ENCODE results near the gene CHST15. TPM values are rescaled to one million over a fixed set of nuclear protein-coding genes. Genes with fewer than 3 reads are reported as not detected.

Gene CHST15
- total and polyA plus RNA-seq, 2 experiments from 2014 or later = 0.06 to 0.11 TPM

- H3K79me2 ChIP-seq (ENCODE audit: insufficient read depth) = no peaks in the 10 kb centered on the region
- no peaks in the 10 kb centered on the region for H3K4me1 ChIP-seq (ENCODE audit: insufficient read depth)
- in situ Hi-C loops (cut with MboI) = no loop called here
- no peak overlapping the region for H3K4me2 ChIP-seq (ENCODE audit: unreplicated experiment)
- H3K9ac ChIP-seq = no peak overlapping the region
- no peaks in the 10 kb centered on the region for H3K36me3 ChIP-seq (ENCODE audit: low read depth)
- H3K9me3 ChIP-seq (ENCODE audit: low read depth) = no peaks in the 10 kb centered on the region
- DNase-seq = no peak
- no peaks in the 10 kb centered on the region for H4K20me1 ChIP-seq (ENCODE audit: insufficient read depth)
- H3K4me3 ChIP-seq = no peak overlapping the region
- no peak overlapping the region for H2AFZ ChIP-seq
- peaks cover 40% of the 10 kb centered on the region for H3K27me3 ChIP-seq (replicated peaks; ENCODE audit: insufficient read depth)
- H3K27ac ChIP-seq = no peak overlapping the region
- no peaks in the 10 kb centered on the region for H3K9me2 ChIP-seq (ENCODE audit: insufficient read depth)
- H3F3A ChIP-seq (ENCODE audit: insufficient read depth) = no peaks in the 10 kb centered on the region
- 31 to 41% methylated on average over 6 to 9 of the region's 9 CpGs for WGBS, 2 experiments (ENCODE audit: low coverage in 1 of 2, low lambda C conversion rate in 2 of 2, missing lambda C conversion rate in 2 of 2)
- TF ChIP-seq EZH2 (IDR thresholded peaks at IDR 0.05; ENCODE audit: insufficient read depth, poor library complexity, severe bottlenecking) (no peak), EZH2phosphoT487 (IDR thresholded peaks at IDR 0.05; ENCODE audit: insufficient read depth, low read depth) (no peak)
Measured at GRCh38 chr10:124015991-124016390, 77.4 kb downstream of the CHST15 start.

GRCh38 chr10:124014416-124015154, 78.8 kb downstream of the CHST15 start:
- Histone ChIP-seq H3F3A (ENCODE audit: insufficient read depth) (no peaks in the 10 kb centered on the region), H3K4me3 (no peak overlapping the region), H3K9me3 (ENCODE audit: low read depth) (no peaks in the 10 kb centered on the region), H3K36me3 (ENCODE audit: low read depth) (no peaks in the 10 kb centered on the region), H3K9me2 (ENCODE audit: insufficient read depth) (no peaks in the 10 kb centered on the region), H3K4me2 (ENCODE audit: unreplicated experiment) (no peak overlapping the region), H3K79me2 (ENCODE audit: insufficient read depth) (no peaks in the 10 kb centered on the region), H3K9ac (no peak overlapping the region), H3K27ac (no peak overlapping the region), H3K27me3 (replicated peaks; ENCODE audit: insufficient read depth) (peaks cover 28% of the 10 kb centered on the region), H3K4me1 (ENCODE audit: insufficient read depth) (no peaks in the 10 kb centered on the region), H4K20me1 (ENCODE audit: insufficient read depth) (no peaks in the 10 kb centered on the region), H2AFZ (no peak overlapping the region)
- 49 to 59% methylated on average over 16 to 22 of the region's 22 CpGs for WGBS, 2 experiments (ENCODE audit: low coverage in 1 of 2, low lambda C conversion rate in 2 of 2, missing lambda C conversion rate in 2 of 2)
- DNase-seq = no peak
- in situ Hi-C loops (cut with MboI) = no loop called here
- TF ChIP-seq EZH2phosphoT487 (IDR thresholded peaks at IDR 0.05; ENCODE audit: insufficient read depth, low read depth) (no peak), EZH2 (IDR thresholded peaks at IDR 0.05; ENCODE audit: insufficient read depth, poor library complexity, severe bottlenecking) (no peak)

- Histone ChIP-seq H3K4me3 (no peak overlapping the region), H3K4me2 (ENCODE audit: unreplicated experiment) (no peak overlapping the region), H3K79me2 (ENCODE audit: insufficient read depth) (no peaks in the 10 kb centered on the region), H3K9me2 (ENCODE audit: insufficient read depth) (no peaks in the 10 kb centered on the region), H3K27ac (no peak overlapping the region), H2AFZ (no peak overlapping the region), H3K36me3 (ENCODE audit: low read depth) (no peaks in the 10 kb centered on the region), H3K9ac (no peak overlapping the region), H3K9me3 (ENCODE audit: low read depth) (no peaks in the 10 kb centered on the region), H3K27me3 (replicated peaks; ENCODE audit: insufficient read depth) (peaks cover 26% of the 10 kb centered on the region), H3F3A (ENCODE audit: insufficient read depth) (no peaks in the 10 kb centered on the region), H4K20me1 (ENCODE audit: insufficient read depth) (no peaks in the 10 kb centered on the region), H3K4me1 (ENCODE audit: insufficient read depth) (no peaks in the 10 kb centered on the region)
- no peak for DNase-seq
- TF ChIP-seq EZH2phosphoT487 (IDR thresholded peaks at IDR 0.05; ENCODE audit: insufficient read depth, low read depth) (no peak), EZH2 (IDR thresholded peaks at IDR 0.05; ENCODE audit: insufficient read depth, poor library complexity, severe bottlenecking) (no peak)
- 38 to 45% methylated on average over 1 of the region's 1 CpG for WGBS, 2 experiments (ENCODE audit: low coverage in 1 of 2, low lambda C conversion rate in 2 of 2, missing lambda C conversion rate in 2 of 2)
- in situ Hi-C loops (cut with MboI) = no loop called here
Measured at GRCh38 chr10:124013916-124014315, 79.5 kb downstream of the CHST15 start.

GRCh38 chr10:124012991-124013390, 80.4 kb downstream of the CHST15 start:
- Histone ChIP-seq H3K79me2 (ENCODE audit: insufficient read depth) (no peaks in the 10 kb centered on the region), H3K4me3 (no peak overlapping the region), H2AFZ (no peak overlapping the region), H3F3A (ENCODE audit: insufficient read depth) (no peaks in the 10 kb centered on the region), H3K4me2 (ENCODE audit: unreplicated experiment) (no peak overlapping the region), H3K27ac (no peak overlapping the region), H3K4me1 (ENCODE audit: insufficient read depth) (no peaks in the 10 kb centered on the region), H4K20me1 (ENCODE audit: insufficient read depth) (no peaks in the 10 kb centered on the region), H3K27me3 (replicated peaks; ENCODE audit: insufficient read depth) (peaks cover 21% of the 10 kb centered on the region), H3K9me2 (ENCODE audit: insufficient read depth) (no peaks in the 10 kb centered on the region), H3K36me3 (ENCODE audit: low read depth) (no peaks in the 10 kb centered on the region), H3K9ac (no peak overlapping the region), H3K9me3 (ENCODE audit: low read depth) (no peaks in the 10 kb centered on the region)
- 38 to 39% methylated on average over 7 of the region's 7 CpGs for WGBS, 2 experiments (ENCODE audit: low coverage in 1 of 2, low lambda C conversion rate in 2 of 2, missing lambda C conversion rate in 2 of 2)
- in situ Hi-C loops (cut with MboI) = no loop called here
- no peak for DNase-seq
- TF ChIP-seq EZH2phosphoT487 (IDR thresholded peaks at IDR 0.05; ENCODE audit: insufficient read depth, low read depth) = no peak
- TF ChIP-seq EZH2 (IDR thresholded peaks at IDR 0.05; ENCODE audit: insufficient read depth, poor library complexity, severe bottlenecking) = no peak
